Endothelial cell of umbilical vein (primary cell): ENCODE measurements around the gene ARPC2. TPM values are rescaled to one million over a fixed set of nuclear protein-coding genes. Genes with fewer than 3 reads are reported as not detected.

Experiments used
- BruUV-seq: library from RNA; stranded (reverse); fragments of 400-500 nt; replicated peaks from 2 replicates; lab custom pipeline; 2021; lab: Mats Ljungman, UMichigan
- CTCF ChIA-PET: fragments of 300-600, 350-600 bp; sonication (Branson Sonifier 250); formaldehyde crosslinking; loops from one replicate; lab custom pipeline; 2021; ENCODE audit warnings: antibody characterized with exemption, inconsistent platforms; lab: Charles Lee
- POLR2A ChIA-PET: fragments of 300-600, 350-600 bp; sonication (Branson Sonifier 250); formaldehyde crosslinking; loops from one replicate; lab custom pipeline; 2021; ENCODE audit warnings: antibody characterized with exemption, inconsistent platforms; lab: Charles Lee
- DNase-seq: peaks from one replicate; pipeline ENCODE4 v3.0.0-alpha.2; 2011; ENCODE audit warnings: low read depth, low spot score
- FAIRE-seq: peaks from 2 replicates; lab custom pipeline; 2011; peaks lifted over from hg19 to GRCh38; lab: Jason Lieb, UNC
- H2AFZ ChIP-seq: 2 replicates; pipeline ENCODE4 v1.6.0; 2012; ENCODE audit warnings: low read depth, low read length, control low read depth, inconsistent platforms
- H3K27ac ChIP-seq: 2 replicates; pipeline ENCODE4 v1.5.1; 2011; ENCODE audit warnings: low read depth, mild to moderate bottlenecking, control low read depth, low read length, moderate library complexity; ENCODE audit not compliant: insufficient read depth
- H3K27me3 ChIP-seq, 2 experiments: 2 replicates each; pipeline versions ENCODE4 v1.6.0 to v1.6.1; 2011; ENCODE audit warnings: low read length in 2 of 2, mixed read lengths in 1 of 2; ENCODE audit not compliant: control insufficient read depth in 2 of 2, insufficient read depth in 2 of 2
- H3K36me3 ChIP-seq, 2 experiments: 2 replicates in 1 of 2; 3 replicates in 1 of 2; pipeline ENCODE4 v1.5.1; 2011; ENCODE audit warnings: low read length in 2 of 2, mild to moderate bottlenecking in 1 of 2, moderate library complexity in 1 of 2; ENCODE audit not compliant: control insufficient read depth in 2 of 2, insufficient read depth in 2 of 2; ENCODE audit errors: extremely low read depth in 1 of 2
- H3K4me1 ChIP-seq: 3 replicates; pipeline ENCODE4 v1.5.1; 2011; ENCODE audit warnings: mild to moderate bottlenecking, low read length; ENCODE audit not compliant: control insufficient read depth, insufficient read depth; ENCODE audit errors: extremely low read depth
- H3K4me2 ChIP-seq: 2 replicates; pipeline ENCODE4 v1.6.1; 2011; ENCODE audit warnings: low read length, control low read depth, mixed read lengths; ENCODE audit not compliant: insufficient read depth
- H3K4me3 ChIP-seq, 3 experiments: fragments of 200-600 bp in 1 of 3; sonication (generic), shearing (Covaris generic) in 1 of 3; replicated peaks in 1 of 3; 2 replicates each; pipeline ENCODE4 v1.5.1; 2011 to 2016; ENCODE audit warnings: control low read depth in 3 of 3, low read length in 3 of 3, mild to moderate bottlenecking in 2 of 3, inconsistent platforms in 1 of 3, low read depth in 1 of 3, moderate library complexity in 1 of 3; ENCODE audit not compliant: insufficient read depth in 1 of 3
- H3K79me2 ChIP-seq: 2 replicates; pipeline ENCODE4 v1.6.0; 2012; ENCODE audit warnings: low read length, inconsistent platforms; ENCODE audit not compliant: control insufficient read depth, insufficient read depth
- H3K9ac ChIP-seq: replicated peaks from 2 replicates; pipeline ENCODE3; 2011; ENCODE audit warnings: low read length, control low read depth; ENCODE audit not compliant: insufficient read depth; ENCODE audit errors: extremely low read depth
- H3K9me1 ChIP-seq: replicated peaks from 3 replicates; pipeline ENCODE4 v1.6.0; 2011; ENCODE audit warnings: mild to moderate bottlenecking, low read length; ENCODE audit not compliant: control insufficient read depth, insufficient read depth; ENCODE audit errors: extremely low read depth
- H3K9me3 ChIP-seq: replicated peaks from 2 replicates; pipeline ENCODE4 v1.5.1; 2012; ENCODE audit warnings: low read length, inconsistent platforms; ENCODE audit not compliant: control insufficient read depth, insufficient read depth
- H4K20me1 ChIP-seq: replicated peaks from 2 replicates; pipeline ENCODE3; 2011; ENCODE audit warnings: mild to moderate bottlenecking, low read length; ENCODE audit not compliant: control insufficient read depth, insufficient read depth; ENCODE audit errors: extremely low read depth
- CTCF ChIP-seq, 2 donors: IDR thresholded peaks; 1 replicate in 1 of 2; 2 replicates in 1 of 2; pipeline ENCODE4 v1.5.1; 2011; ENCODE audit warnings: low read length in 2 of 2, mild to moderate bottlenecking in 2 of 2, moderate library complexity in 2 of 2, control low read depth in 1 of 2, inconsistent platforms in 1 of 2, low read depth in 1 of 2; ENCODE audit not compliant: insufficient read depth in 1 of 2; ENCODE audit errors: extremely low read depth in 1 of 2
- EZH2 ChIP-seq: IDR thresholded peaks from 2 replicates; pipeline ENCODE4 v1.6.1; 2012; ENCODE audit warnings: borderline replicate concordance, low read depth, mild to moderate bottlenecking, moderate library complexity, low read length, inconsistent platforms; ENCODE audit not compliant: severe bottlenecking
- JUN ChIP-seq: IDR thresholded peaks from 2 replicates; pipeline ENCODE4 v1.6.1; 2011; ENCODE audit warnings: borderline replicate concordance, low read depth; ENCODE audit not compliant: insufficient read length, insufficient read depth
- dilution Hi-C: fragments of 300-500 bp; cut with MboI; formaldehyde crosslinking; loops from one replicate; pipeline ENCODE4 v1.15.0; 2019; ENCODE audit warnings: low sequenced_read_pairs; ENCODE audit not compliant: extremely low pct_ligation_motif_present
- intact Hi-C: fragments of 100-400 bp; cut with micrococcal nuclease; formaldehyde crosslinking; loops from one replicate; pipeline ENCODE4 v1.10.0; 2022
- polyA plus RNA-seq, 4 experiments: library from polyadenylated mRNA; depleted of rRNA in 3 of 4; stranded (reverse) in 3 of 4; unstranded in 1 of 4; fragments of >200 nt; gene quantifications; 2 replicates each; pipeline versions ENCODE4 v1.2.1 to v1.2.3, GENCODE V29; 2011 to 2012; ENCODE audit warnings: missing spikeins in 1 of 4
- total RNA-seq: library from RNA; stranded (reverse); gene quantifications from 2 replicates; pipeline ENCODE4 v1.2.3, GENCODE V29; 2021
- TF ChIP-seq, protein P1 (sequence below): IDR thresholded peaks from 2 replicates; pipeline ENCODE4 v1.6.1; 2011; ENCODE audit not compliant: insufficient read depth, insufficient read length

Gene ARPC2
- total and polyA plus RNA-seq, 2 donors (not counting 3 experiments of a cell fraction or from before 2014, with no cell fraction given): 417 to 455 TPM

DNA sequence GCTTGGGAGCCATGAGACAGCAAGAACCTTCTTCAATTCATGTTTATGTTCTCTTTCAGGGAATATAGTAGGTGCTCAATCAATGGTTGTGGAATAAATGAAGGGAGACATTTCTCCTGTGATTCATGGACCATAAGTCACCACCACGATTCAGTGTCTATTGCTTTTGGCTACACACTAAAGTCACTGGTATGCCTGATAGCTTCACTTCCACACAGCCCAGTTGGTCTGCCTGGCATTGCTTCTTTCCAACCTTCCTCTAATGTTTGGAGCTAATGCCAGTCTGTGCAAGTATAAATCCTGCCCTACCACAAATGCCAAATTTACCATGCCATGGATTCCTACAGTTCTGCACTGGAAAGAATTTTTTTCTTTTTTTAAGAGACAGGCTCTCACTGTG lies 49.0 kb upstream of the ARPC2 start:
- dilution Hi-C loops: no loop called here
- no peaks in the 10 kb centered on the region for H3K9me3 ChIP-seq
- peaks cover 15 to 18% of the 10 kb centered on the region in 2 experiments for H3K27me3 ChIP-seq
- no peaks in the 10 kb centered on the region for H3K79me2 ChIP-seq
- no peaks in the 10 kb centered on the region for H3K9me1 ChIP-seq
- no peak for FAIRE-seq
- H3K27ac ChIP-seq: no peak overlapping the region
- POLR2A ChIA-PET: no interaction called here
- no TSS peak for BruUV-seq
- H3K4me3 ChIP-seq: no peak overlapping the region
- H3K36me3 ChIP-seq: no peaks in the 10 kb centered on the region
- H2AFZ ChIP-seq: no peak overlapping the region
- no peaks in the 10 kb centered on the region for H4K20me1 ChIP-seq
- no peaks in the 10 kb centered on the region for H3K4me1 ChIP-seq
- DNase-seq: no peak
- no peak overlapping the region for H3K4me2 ChIP-seq
- CTCF ChIA-PET: interaction anchor here (0.8 to 1.7 kb wide), 8 partner anchors 8 to 228 kb away, joined by 3 to 6 read pairs (median 3); partner anchors contain the start of genes ARPC2 and RUFY4
- H3K9ac ChIP-seq: no peak overlapping the region
- TF ChIP-seq EZH2 (no peak), JUN (no peak), CTCF (IDR thresholded peaks at IDR 0.05; ENCODE audit: extremely low read depth in 1 of 2, insufficient read depth in 1 of 2, low read depth in 1 of 2, low read length in 2 of 2) (no peak)
- TF ChIP-seq, protein P1, sequence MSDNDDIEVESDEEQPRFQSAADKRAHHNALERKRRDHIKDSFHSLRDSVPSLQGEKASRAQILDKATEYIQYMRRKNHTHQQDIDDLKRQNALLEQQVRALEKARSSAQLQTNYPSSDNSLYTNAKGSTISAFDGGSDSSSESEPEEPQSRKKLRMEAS: no peak
- intact Hi-C loops: loop anchor here (5.0 kb wide), 1 partner anchor 89 kb away; no protein-coding TSS in a partner anchor
